Measurements from ENCODE around the gene ITGA8. TPM values are rescaled to one million over a fixed set of nuclear protein-coding genes. Genes with fewer than 3 reads are reported as not detected.
"Not testable (repeated sequence)": the region's sequence is repeated elsewhere in the genome, so short reads cannot be mapped to it uniquely, and the experiment has no call there.

ITGA8 gene
- polyA plus RNA-seq, 5 donors: 42.0 to 88.6 (median 67.3) TPM

DNA sequence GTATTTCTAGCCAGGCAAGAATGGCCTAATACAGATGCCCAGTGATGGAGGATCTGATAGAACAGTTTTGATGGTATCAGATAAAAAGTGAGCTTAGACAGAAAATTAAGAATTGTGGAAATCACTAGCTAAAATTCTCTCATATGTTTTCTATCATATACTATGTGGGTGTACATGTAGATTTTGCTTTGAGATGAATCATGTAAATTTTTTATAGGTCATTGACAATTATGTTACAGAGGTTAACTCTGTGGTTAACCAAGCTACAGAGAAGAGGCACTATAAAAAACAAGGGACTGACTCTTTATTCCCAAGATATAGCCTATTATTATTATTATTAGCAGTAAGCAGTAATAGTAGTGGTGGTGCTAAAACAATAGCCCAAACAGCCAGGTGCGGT is 156.5 kb downstream of the ITGA8 start:
- no peak for DNase-seq

- DNase-seq: no peak
These were observed 157.1 kb downstream of the ITGA8 start for GRCh38 chr10:15562578-15562977.

GRCh38 chr10:15562116-15562515 is 157.6 kb downstream of the ITGA8 start:
- no peak for DNase-seq

DNA sequence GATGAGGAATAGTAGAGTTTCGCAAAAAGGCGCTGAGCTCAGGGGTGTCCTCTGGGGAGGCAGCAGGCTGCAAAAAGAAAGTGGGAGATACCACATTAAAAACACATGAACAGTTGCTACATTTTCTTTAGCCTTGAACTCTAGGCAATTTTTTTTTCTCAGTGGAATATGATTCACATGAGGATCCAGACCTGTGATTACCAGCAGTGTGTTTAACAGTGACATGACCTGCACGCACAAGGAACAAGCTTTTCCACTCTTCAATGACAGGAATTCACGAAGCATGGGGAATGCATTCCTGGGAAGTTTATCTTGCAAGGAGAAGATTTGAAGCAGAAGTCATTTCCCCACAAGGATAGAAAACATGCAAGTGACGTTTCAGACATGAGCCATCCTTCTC is 161.6 kb downstream of the ITGA8 start:
- no peak for DNase-seq

DNA sequence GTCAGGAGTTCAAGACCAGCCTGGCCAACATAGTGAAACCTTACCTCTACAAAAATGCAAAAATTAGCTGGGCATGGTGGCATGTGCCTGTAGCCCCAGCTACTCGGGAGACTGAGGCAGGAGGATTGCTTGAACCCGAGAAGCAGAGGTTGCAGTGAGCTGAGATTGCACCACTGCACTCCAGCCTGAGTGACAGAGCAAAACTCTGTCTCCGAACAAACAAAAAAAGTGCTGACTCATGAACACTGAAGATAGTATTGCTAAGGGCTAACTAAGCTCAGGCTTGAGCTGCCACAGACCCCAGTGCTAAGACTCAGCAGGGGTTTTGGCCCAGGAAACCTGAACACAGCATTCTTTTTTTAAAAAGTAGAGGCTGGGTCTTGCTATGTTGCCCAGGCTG is 162.6 kb downstream of the ITGA8 start:
- not testable (repeated sequence) for DNase-seq

DNA sequence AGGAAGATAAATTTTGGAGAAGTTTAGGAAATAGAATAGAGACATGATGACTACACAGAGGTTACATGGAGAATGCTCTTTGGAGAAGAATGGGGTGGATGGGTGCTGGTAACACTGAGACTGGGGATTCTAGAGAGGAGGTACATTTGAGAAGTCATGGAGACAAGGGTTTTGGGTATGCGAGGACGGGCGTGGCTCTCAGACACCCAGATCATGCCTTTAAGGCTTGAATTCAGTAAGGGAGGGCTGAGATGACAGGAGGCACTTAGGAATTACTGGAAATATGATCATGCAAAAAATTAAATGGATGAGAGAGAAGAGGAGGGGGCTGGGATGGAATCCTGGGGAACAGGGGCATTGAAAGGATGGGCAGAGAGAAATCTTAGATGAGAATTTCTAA is 168.8 kb downstream of the ITGA8 start:
- no peak for DNase-seq

GRCh38 chr10:15548331-15548730 is 171.4 kb downstream of the ITGA8 start:
- DNase-seq: no peak

DNA sequence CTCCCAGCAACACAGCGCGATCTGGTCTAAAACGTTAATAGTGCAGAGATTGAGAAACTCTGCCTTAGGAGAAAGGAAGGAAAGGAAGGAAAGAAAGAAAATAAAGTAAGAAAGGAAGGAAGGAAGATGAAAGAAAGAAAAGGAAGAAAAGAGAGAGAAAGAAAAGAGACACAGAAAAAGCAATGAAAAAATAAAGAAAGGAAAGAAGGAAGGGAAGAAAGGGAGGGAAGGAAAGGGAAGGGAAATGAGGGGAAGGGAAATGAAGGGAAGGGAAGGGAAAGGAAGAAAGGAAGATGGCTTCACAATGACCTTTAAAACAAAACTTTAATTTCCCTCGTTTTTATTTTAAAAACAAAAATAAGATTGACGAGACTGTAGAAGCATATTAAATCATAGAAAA is 173.1 kb downstream of the ITGA8 start:
- no peak for DNase-seq

- no peak for DNase-seq
These were observed 173.8 kb downstream of the ITGA8 start for GRCh38 chr10:15545884-15546283.

GRCh38 chr10:15545266-15545665 is 174.5 kb downstream of the ITGA8 start:
- no peak for DNase-seq

- no peak for DNase-seq
These were observed 175.7 kb downstream of the ITGA8 start for GRCh38 chr10:15543994-15544393.

GRCh38 chr10:15542817-15543216 is 176.9 kb downstream of the ITGA8 start:
- DNase-seq: no peak

GRCh38 chr10:15541376-15541775 is 178.3 kb downstream of the ITGA8 start:
- no peak for DNase-seq

DNA sequence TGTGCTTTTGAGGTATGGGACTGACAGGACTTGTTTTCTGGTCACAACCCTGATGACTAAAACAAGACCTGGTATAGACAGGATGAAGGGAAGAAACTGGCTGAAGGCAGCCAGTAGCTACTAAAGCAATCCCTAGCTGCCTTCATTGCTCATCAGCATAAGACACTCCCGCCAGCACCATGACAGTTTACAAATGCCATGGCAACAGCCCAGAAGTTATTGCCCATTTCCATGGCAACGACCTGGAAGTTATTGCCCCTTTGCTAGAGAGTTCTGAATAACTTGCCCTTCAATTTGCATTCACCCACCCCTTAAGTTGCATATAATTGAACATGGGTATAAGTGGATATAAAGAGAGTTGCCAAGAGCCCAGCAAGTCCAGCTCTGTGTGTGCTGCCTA is 179.0 kb downstream of the ITGA8 start:
- no peak for DNase-seq

- no peak for DNase-seq
These were observed 180.5 kb downstream of the ITGA8 start for GRCh38 chr10:15539262-15539661.

DNA sequence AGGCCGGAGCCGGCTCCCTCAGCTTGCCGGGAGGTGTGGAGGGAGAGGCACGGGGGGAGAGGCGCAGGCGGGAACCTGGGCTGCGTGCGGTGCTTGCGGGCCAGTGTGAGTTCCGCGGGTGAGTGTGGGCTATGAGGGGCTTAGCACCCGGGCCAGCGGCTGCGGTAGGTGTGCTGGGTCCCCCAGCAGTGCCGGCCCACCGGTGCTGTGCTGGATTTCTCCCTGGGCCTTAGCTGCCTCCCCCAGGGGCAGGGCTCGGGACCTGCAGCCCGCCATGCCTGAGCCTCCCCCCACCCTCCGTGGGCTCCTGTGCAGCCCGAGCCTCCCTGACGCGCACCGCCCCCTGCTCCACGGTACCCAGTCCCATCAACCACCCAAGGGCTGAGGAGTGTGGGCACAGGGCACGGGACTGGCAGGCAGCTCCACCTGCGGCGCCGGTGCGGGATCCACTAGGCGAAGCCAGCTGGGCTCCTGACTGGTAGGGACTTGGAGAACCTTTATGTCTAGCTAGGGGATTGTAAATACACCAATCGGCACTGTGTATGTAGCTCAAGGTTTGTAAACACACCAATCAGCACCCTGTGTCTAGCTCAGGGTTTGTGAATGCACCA is 184.7 kb downstream of the ITGA8 start:
- DNase-seq: not testable (repeated sequence)

GRCh38 chr10:15531927-15532722 is 187.6 kb downstream of the ITGA8 start:
- no peak for DNase-seq

DNA sequence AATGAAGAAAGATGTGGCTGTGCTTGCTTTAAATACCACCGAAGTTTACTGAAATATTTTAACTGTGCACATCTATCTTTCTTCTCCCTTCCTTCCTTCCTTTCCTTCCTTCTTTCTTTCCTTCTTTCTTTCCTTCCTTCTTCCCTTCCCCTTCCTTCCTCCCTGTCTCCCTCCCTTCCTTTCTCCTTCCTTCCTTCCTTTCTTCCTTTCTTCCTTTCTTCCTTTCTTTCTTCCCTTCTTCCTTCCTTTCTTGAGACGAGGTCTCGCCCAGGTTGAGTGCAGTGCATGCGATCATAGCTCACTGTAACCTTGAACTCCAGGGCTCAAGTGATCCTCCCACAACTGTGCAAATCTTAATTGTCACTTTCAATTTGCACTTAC is 190.9 kb downstream of the ITGA8 start:
- no peak for DNase-seq

DNA sequence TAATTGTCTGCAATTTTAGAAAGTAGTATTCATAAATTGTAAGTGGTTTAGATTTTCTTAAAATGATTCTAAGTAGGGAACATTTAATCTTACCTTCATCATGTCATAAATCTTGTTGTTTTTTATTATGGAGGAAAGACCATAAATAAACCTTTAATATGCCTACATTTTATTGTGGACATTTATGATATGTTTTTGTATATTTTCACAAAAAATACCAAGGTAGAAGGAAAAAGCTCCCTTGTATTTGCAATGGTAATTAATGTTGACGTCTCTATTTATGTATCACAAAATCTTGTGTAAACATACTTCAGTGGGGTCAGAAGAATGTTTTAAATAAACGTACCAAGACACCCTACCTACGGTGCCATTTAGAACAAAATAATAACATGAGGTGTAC is 193.0 kb downstream of the ITGA8 start:
- no peak for DNase-seq

- no peak for DNase-seq
These were observed 198.3 kb downstream of the ITGA8 start for GRCh38 chr10:15521328-15521903.

DNA sequence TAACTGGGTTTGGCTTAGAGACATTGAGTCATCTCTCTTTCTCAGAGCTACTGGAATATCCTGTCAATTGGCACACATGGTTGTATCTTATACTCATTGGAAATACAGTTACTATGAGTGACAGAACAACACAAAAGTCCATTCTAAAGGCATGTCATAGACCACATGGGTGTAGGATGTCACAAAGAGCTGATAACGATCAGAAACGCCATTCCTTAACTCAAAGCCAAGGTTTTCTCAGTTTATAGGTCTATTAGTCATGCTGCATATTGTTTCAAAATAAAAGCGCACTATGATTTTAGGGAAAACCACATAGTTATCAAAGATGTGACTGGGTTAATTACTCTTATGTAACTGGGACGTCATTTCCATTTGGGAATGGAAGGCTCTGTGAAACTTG is 201.5 kb downstream of the ITGA8 start:
- no peak for DNase-seq

- DNase-seq: no peak
These were observed 203.3 kb downstream of the ITGA8 start for GRCh38 chr10:15516256-15517085.

Measured in right lung (tissue), 5 donors.